Stimulated activated CD8-positive, alpha-beta memory T cell treated with anti-CD3 and anti-CD28 coated beads, Interleukin-4, amount 100 ng/mL, for 24 hours (primary cell): ENCODE data around the gene CDK19.
"Not testable (repeated sequence)": the region's sequence is repeated elsewhere in the genome, so short reads cannot be mapped to it uniquely, and the experiment has no call there.

Source experiments
- DNase-seq: peaks from one replicate; pipeline ENCODE4 v3.0.0-alpha.2; 2020; ENCODE audit warnings: low read depth

The CDK19 gene

DNA sequence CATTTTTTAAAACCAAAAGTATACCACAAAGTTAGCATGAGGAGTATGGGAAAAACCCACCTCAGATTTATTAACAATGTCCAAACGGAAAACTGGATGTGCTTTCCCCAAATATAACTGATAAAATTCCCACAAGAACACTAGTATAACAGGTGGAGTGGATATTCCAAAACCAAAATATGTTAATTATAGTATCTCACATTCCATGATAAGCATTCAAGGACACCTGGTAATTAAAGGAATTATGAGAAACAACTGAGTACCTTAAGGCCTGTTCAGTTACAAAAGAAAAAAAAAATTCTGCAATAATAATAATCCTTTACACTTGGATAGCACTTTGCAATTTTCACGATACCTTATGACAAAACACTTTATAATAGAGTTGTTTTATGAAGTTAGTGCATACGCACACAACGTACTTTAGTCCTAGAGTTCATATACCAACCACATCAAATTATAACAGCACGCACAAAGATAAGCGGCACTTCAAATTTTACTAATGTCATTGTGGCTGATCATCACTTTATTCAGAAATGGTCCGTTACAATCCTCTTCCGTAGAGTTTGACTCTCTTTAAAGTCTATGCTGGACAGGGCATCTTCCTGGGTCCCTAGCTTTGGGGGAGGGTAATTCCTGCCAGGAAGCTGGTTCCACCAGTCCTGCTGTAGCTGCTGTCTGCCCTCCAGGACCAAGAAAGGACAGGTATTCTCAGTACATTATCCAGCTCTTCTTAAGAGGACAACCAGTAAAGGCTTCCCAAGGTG lies 1.7 kb downstream of the CDK19 start:
- no peak for DNase-seq

GRCh38 chr6:110812719-110813118 lies 2.5 kb downstream of the CDK19 start:
- DNase-seq: no peak

DNA sequence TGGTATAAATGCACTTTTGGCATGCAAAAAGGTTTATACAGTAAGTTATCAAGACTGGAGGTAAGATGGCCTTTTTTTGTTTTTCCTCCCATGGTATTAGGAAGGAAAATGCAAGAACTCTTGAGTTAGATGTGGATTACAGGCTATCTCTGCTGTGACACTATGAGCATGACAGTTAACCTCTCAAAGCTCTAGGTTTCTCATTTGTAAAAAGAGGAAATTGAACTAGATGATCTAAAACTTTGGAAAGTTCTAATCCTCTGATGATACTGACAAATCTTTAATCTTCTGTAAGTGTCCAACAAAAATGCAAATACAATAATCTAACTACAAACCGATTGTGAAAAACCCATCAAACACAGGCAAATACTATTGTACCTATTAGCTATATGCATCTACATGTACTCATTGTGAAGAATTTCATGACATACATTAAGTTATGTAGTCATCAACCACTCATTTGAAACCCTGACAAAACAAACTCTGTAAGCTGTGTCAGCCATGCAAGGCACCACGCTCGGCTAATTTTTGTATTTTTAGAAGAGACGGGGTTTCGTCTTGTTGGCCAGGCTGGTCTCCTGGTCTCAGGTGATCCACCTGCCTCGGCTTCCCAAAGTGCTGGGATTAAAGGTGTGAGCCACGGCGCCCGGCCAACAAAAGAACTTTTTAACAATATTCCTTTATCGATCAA lies 4.2 kb downstream of the CDK19 start:
- DNase-seq: no peak

DNA sequence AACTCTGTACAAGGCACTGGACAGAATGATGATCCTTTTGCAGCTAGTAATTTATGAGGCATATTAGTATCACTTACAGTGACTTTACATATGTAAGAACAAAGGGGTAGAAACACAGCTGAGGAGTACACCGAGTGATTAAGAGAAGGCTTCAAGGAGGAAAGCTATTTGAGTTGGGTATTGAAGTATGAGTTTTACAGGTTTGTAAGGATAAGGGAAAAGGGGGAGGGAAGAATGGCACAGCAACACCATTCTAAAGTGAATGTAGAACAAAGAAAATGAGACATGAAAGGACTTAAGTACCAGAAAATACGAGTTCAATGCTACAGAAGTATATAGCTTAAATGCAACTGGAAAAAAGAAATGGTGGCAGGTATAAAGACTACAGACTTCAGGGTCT lies 5.5 kb downstream of the CDK19 start:
- DNase-seq: no peak

- not testable (repeated sequence) for DNase-seq
These were observed 13.1 kb downstream of the CDK19 start for GRCh38 chr6:110802175-110802574.

DNA sequence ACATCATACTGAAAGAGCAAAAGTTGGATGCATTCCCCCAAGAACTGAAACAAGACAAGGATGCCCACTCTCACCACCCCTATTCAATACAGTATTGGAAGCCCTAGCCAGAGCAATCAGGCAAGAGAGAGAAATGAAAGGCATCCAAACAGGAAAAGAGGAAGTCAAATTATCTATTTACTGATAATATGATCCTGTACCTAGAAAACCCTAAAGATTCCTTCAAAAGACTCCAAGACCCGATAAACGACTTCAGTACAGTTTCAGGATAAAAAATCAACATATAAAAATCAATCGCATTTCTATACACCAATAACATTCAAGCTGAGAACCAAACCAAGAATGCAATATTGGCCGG lies 14.5 kb downstream of the CDK19 start:
- no peak for DNase-seq

DNA sequence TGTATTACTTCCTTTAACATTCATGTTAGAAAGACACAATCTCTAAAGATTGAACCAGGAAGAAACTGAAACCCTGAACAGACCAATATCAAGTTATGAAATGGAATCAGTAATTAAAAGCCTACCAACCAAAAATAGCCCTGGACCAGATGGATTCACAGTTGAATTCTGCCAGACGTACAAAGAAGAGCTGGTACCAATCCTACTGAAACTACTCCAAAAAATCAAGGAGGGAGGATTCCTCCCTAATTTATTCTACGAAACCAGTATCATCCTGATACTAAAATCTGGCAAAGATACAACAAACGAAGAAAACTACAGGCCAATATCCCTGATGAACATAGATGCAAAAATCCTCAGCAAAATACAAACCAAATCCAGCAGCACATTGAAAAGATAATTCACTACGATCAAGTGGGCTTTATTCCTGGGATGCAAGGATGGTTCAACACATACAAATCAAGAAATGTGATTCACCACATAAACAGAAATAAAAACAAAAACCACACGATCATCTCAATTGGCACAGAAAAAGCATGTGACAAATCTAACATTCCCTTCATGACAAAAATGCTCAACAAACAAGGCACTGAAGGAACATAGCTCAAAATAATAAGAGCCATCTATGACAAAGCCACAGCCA lies 15.0 kb downstream of the CDK19 start:
- no peak for DNase-seq

DNA sequence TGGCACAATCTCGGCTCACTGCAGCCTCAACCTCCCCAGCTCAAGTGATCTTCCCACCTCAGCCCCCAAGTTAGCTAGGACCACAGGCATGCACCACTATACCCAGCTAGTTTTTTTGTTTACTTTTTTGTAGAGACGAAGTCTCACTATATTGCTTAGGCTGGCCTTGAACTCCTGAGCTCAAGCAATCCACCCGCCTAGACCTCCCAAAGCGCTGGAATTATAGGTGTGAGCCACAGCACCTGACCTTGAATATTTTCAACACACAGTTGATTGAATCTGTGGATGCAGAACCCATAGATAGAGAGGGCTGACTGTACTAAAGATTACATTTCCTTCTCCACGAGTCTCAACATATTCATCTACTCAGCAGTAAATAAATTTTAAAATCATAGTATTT lies 15.6 kb downstream of the CDK19 start:
- no peak for DNase-seq

GRCh38 chr6:110799189-110799588 lies 16.1 kb downstream of the CDK19 start:
- DNase-seq: no peak

DNA sequence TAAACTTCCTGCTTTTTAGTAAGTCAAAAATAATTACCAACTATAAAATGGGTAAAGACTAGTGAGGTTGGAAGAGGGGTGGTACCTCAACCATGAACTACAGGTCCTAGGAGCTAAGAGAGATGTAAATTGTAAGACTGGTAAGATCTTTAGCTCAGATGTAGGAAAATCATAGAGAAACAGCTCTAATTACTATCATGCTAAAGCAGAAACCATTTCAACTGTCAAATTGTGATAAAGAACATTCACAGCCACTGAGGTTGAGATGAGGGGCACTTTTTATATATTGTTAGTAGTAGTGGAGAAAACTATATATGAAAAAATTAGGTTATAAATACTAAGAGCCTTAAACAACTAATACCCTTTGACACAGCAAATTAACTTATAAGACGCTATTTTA lies 20.0 kb downstream of the CDK19 start:
- DNase-seq: no peak

- DNase-seq: no peak
These were observed 28.6 kb downstream of the CDK19 start for GRCh38 chr6:110786696-110787095.

DNA sequence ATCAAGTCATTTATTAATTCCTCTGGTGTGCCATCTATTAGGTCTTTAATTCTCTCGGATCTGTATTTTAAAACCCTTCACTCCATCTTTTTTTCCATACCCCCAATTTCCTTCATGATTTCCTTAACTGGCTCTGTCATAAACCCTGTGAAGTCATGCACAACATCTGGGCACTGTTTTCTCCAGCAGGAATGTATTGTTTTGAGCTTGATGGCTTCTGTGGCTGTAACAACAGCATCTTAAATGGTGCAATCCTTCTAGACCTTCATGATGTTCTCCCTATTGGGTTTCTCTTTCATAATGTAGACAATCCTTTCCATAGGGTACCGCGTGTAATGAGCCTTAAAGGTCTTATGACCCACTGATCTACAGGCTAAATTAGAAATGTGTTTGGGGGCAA lies 29.0 kb downstream of the CDK19 start:
- no peak for DNase-seq

DNA sequence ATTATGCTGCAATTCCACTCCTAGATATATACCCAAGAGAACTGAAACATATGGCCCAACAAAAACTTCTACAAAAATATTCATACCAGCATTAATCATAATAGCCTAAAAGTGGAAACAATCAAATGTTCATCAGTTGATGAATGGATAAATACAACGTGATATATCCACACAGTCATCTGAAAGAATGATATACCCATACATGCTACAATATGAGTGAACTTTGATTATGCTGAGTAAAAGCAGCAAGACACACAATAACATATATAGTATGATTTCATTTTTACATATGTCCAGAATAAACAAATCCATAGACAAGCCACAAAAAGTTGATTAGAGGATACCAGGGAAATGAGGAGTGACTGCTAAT lies 30.7 kb downstream of the CDK19 start:
- no peak for DNase-seq

- DNase-seq: no peak
These were observed 33.6 kb downstream of the CDK19 start for GRCh38 chr6:110781522-110782214.

- DNase-seq: no peak
These were observed 36.9 kb downstream of the CDK19 start for GRCh38 chr6:110778333-110778732.

- no peak for DNase-seq
These were observed 37.6 kb downstream of the CDK19 start for GRCh38 chr6:110777636-110778035.

DNA sequence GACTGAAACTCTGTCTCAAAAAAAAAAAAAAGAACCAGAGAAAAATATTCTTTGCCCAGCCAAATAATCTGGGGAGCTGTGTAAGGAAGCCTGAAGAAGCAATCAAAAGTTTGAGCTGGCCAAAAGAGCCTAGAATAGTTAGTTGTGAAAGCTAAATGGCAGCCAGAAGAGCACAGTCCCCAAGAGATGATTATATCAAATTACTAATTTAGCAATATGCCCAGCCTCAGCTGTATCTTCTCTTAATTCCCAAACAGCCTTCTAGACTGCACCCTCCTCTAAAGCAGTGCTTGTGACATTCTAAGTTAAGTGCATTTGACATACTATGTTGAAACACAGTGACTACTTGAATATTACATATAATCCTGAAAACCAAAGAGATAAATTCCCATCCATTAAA lies 38.9 kb downstream of the CDK19 start:
- DNase-seq: no peak

GRCh38 chr6:110769923-110770322 lies 45.3 kb downstream of the CDK19 start:
- no peak for DNase-seq

- DNase-seq: no peak
These were observed 47.2 kb downstream of the CDK19 start for GRCh38 chr6:110768057-110768456.

DNA sequence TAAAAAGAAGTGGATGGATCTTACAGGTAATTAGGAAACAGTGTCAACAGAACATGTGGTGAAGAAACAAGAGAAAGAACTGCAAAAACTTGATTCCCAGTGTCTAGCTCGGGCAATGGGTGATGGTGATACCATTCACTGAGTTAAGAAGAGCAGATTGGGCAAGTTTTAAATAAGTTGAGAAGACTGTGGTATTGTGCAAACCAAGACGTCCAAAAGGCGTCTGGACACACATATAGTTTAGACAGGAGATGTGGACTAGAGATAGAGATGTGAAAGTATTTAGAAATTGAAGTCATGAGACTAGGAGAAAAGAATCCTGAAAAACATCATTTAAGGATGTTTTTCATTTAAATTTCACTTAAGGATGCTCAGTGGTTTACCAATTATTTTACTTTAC lies 53.9 kb downstream of the CDK19 start:
- no peak for DNase-seq

DNA sequence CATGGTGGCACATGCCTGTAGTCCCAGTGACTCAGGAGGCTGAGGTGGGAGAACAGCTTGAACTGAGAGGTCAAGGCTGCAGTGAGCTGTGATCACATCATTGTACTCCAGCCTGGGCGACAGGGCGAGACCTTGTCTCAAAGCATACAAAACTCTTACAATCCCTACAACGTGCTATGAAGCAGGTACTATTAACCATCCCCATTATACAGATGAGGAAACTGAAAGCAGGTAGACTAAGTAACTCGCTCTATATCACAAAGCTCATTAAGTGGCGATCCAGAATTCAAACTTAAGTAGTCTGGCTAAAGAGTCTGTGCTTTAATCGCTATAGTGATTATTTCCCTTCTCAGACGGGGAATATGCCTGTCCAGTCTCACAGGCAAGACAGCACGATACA lies 54.7 kb downstream of the CDK19 start:
- DNase-seq: no peak

- not testable (repeated sequence) for DNase-seq
These were observed 55.2 kb downstream of the CDK19 start for GRCh38 chr6:110760098-110760497.

DNA sequence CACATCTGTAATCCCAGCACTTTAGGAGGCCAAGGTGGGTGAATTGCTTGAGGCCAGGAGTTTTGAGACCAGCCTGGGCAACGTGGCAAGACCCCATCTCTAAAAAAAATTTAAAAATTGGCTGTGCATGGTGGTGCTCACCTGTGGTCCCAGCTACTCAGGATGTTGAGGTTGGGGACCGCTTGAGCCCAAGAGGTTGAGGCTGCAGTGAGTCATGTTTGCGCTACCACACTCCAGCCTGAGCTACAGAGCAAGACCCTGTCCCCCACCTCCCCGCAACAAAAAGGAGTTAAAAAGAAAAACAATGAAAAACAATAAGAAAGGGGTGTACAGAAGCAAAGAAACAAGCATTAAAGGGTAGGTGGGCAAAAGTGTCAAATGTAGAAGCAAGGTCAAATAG lies 57.3 kb downstream of the CDK19 start:
- no peak for DNase-seq
